Activated CD4-positive, alpha-beta T cell treated with anti-CD3 and anti-CD28 coated beads, Interleukin-2, amount 50 U/mL, for 4 hours (primary cell): ENCODE measurements around the gene TGFBR3.

Source experiments
- DNase-seq, 2 experiments: peaks; one replicate each; pipeline ENCODE4 v3.0.0-alpha.2; 2020

TGFBR3 gene

GRCh38 chr1:91885716-91886506, at the start of gene TGFBR3:
Gene TGFBR3, minus strand, starts transcription at chr1:91886151. Its CDS starts 24,620 bp downstream, at chr1:91861531.
- peak; percentile 69 to 73 for DNase-seq

- DNase-seq: no peak
Observed at GRCh38 chr1:91929250-91929649, 43.3 kb upstream of the TGFBR3 start.

DNA sequence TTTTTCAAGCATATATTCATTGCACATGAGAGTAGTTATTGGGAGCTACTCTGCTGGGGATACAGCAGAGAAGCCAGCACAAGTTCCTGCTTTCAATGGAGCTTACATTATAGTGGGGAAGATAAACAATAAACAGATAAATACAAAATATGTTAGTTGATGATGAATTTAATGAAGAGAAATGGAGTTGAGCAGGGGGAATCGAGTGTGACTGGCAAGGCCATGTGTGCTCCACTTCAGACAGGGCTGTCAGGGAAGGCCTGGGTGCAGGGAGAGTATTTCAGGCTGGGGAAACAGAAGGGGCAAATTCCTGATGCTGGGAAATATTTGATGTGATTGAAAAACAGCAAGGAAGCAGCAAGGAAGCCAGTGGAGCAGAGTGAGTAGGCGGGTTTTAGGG, 42.1 kb upstream of the TGFBR3 start:
- no peak for DNase-seq

DNA sequence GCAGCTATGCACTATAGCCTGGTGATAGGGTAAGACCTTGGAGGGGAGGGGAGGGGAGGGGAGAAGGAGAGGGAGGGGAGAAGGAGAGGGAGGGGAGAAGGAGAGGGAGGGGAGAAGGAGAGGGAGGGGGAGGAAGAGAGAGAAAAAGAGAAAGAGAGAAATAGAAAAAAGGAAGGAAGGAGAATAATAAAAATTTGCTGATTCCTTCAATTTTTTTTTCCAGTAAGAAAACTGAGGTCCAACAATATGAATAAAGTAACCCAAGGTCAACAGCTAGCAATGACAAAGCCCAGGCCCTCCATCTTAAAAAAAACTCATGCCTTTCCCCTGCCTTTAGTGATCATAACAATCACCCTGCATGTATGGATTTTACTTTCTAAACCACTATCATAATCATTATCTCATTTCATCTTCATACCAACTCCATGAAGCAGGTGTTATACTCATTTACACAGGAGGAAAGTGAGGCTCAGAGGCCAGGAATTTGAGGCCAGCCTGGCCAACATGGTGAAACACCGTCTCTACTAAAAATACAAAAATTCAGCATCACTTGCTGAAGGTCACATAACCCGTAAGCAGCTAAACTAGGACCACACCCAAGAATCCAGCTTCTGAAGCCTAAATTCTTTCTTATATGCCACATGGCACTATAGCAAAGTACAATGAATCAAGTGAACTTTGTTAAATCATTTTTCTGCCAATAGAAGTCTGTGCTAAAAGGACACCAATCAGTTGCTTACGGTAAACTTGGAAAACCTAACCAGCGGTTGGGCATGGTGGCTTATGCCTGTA, 39.9 kb upstream of the TGFBR3 start:
- no peak for DNase-seq

DNA sequence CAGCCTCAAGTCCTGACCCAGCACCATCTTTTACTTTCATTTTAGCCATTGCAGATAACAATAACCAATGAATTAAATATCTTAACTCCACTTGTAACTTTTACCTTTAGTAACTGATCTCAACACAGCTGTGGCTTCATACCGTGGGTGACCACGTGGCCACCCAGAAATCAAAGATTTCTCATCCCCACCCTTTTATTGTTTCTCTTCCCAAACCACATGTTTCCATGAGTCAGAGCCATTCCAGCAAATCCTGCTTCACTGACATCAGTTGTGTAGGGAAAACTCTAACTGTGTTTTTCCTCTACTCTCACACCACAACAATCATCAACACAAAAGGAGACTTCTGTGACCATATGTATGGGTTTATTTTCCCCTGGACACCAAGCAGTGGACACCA, 38.2 kb upstream of the TGFBR3 start:
- DNase-seq: no peak

GRCh38 chr1:91919962-91920361, 34.0 kb upstream of the TGFBR3 start:
- no peak for DNase-seq

DNA sequence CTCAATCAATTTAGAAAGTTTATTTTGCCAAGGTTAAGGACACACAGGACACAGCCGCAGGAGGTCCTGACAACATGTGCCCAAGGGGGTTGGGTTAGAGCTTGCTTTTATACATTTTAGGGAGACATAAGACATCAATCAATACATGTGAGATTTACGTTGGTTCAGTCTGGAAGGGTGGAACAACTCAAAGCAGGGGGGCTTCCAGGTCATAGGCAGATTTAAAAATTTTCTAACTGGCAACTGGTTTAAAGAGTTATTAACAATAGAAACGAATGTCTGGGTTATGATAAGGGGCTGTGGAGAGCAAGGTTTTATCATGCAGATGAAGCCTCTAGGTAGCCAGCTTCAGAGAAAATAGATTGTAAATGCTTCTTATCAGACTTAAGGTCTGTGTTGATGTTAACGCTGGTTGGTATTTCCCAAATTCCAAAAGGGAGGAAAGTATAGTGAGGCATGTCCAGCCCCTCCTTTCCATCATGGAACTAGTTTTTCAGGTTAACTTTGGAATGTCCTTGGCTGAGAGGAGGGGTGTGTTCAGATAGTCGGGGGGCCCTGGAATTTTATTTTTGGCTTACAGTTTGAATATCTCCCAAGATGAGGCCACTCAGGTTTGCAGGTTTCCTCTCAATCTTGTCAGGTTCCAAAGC, 31.0 kb upstream of the TGFBR3 start:
- no peak for DNase-seq

DNA sequence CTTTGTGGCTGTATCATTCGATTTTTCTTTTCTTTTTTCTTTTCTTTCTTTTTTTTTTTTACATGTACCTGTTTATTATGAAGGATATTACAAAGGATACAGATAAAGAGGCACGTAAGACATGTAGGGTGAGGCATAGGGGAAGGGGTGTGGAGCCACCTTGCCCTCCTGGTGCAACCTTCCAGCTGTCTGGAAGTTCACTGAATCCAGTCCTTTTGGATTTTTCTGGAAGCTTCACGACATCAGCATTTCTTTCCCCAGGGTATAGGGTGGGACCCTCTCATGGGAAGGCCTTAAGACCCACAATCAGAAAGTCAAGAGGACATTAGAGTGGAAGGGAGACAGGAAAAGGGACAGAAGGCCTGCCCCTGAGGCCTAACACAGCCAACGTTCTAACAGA, 30.1 kb upstream of the TGFBR3 start:
- no peak for DNase-seq

DNA sequence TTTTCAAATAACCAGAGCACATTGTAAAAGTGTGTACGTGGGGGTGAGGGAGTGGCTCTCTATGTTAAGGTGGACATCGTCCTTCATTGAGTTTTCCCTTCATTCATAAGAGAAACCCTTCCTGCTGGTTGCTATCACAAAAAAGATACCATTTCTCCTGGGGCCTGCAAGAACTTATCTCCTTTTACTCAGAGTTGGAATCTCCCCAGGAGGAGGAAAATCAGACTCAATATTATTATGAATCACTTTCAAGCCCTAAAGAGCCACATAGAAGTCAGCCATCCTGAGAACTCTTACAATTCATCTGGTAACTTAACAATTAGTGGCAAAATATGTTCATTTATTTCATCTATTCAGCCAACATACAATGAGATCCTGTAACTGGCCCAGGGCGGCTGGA, 27.1 kb upstream of the TGFBR3 start:
- no peak for DNase-seq

- no peak for DNase-seq
Observed at GRCh38 chr1:91912266-91912665, 26.3 kb upstream of the TGFBR3 start.

DNA sequence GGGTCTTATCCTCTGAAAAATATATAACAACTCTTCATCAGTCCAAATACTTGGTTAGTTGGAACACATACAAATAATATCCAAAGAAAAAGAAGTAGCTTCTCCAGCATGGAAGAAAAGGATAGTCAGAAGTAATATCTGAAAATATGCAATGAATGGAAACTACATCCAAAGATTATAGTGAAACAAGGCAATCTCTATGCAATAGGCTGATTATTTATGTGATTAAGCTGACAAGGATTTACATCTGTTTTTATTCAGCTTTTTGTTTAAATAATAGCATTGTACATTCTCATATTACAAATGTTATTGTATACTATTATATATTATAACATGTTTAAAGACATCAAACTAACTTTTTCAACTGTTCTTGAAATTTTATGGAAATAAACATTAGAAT, 15.3 kb upstream of the TGFBR3 start:
- no peak for DNase-seq

DNA sequence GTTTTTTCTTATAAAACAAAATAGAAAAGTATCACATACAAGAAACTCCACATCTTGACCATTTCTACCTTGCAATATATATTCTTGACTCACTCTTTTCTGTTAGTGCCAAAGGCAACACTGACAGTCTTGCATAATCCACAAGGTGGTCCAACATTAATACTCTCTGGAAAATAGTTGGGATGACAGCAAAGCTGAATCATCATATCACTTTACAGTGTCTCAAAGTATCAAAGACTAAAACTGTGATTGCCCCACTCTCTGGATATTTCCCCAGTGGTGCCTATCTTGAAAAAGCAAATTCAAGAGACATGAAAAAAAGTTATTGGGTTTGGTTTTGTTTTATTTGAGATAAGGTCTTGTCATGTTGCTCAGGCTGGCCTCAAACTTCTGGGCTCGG, 14.6 kb upstream of the TGFBR3 start:
- DNase-seq: no peak

- no peak for DNase-seq
Observed at GRCh38 chr1:91897016-91897415, 11.1 kb upstream of the TGFBR3 start.

DNA sequence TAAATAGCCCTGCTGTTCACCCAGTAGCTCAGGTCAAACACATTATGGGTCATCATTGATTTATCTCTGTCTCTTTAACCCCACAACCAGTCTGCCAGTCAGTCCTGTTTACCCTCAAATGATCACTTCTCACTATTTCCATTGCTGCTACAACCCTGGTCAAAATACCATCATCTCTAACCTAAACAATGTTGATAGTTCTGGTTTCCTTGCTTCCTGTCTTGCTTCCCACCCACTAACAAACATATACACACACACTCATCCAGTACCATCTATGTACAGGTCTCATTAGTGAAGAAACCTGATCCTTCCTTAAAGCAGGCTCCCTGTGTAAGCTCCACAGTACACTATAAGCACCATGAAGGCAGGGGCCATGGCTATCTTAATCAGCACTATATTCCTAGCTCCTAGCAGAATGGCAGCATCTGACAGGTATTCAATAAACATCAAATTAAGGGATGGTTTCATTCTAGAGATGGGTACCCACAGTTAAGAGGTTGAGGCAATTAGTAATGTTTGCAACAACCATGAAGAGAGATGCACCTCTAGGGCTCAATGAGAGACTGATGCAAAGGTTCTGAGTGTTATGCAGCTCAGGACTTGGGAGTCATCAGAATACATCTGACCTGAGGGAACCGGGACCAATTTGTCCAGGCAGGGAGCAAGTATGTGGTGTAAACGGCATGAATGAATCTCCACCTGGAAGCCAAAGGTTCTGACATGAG, 10.0 kb upstream of the TGFBR3 start:
- no peak for DNase-seq

- DNase-seq: no peak
Observed at GRCh38 chr1:91894036-91894761, 8.2 kb upstream of the TGFBR3 start.

- DNase-seq: no peak
Observed at GRCh38 chr1:91891969-91892368, 6.0 kb upstream of the TGFBR3 start.

DNA sequence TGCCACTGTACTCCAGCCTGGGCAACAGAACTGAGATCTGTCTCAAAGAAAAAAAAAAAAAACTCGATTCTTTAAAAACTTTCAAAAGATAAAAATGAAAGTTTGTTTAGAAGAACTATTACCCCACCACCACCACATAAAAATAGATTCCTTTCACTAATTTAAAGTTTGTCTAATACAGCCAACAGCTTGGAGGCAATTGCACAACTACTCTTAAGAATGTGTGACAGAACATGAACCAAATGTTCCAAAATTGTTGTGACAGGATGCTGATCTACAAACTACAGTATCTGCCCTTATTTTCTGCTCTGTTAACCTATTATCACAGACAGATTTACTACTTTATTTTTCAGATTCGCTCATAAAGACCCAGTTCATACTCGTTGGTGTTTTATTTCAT, 5.5 kb upstream of the TGFBR3 start:
- no peak for DNase-seq

DNA sequence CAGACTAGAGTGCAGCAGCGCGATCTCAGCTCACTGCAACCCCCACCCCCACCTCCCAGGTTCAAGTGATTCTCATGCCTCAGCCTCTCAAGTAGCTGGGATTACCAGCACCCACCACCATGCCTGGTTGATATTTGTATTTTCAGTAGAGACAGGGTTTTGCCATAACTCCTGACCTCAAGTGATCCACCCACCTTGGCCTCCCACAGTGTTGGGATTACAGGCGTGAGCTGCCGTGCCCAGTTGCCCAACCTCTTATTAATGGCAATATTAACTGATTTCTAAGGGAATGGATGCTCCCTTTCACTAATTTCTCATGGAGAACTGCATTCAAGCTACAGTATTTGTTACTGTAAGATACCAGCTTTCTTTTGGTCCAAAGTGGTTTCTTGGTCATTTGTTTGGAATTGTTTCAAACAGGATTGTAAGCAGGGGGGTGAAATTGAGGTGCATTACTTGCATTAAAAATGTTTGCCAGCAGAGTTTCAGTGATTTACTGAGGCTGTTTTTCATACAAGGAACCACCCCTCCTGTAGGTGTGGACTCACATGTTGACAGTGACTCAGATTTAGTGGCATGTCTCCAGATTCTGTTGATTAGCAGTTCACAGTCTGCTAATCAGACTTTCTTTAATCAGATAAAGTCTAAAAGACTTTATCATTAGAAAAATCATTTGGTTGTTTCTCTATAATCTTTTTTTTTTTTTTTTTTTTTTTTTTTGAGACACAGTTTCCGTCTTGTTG, 3.9 kb upstream of the TGFBR3 start:
- no peak for DNase-seq

DNA sequence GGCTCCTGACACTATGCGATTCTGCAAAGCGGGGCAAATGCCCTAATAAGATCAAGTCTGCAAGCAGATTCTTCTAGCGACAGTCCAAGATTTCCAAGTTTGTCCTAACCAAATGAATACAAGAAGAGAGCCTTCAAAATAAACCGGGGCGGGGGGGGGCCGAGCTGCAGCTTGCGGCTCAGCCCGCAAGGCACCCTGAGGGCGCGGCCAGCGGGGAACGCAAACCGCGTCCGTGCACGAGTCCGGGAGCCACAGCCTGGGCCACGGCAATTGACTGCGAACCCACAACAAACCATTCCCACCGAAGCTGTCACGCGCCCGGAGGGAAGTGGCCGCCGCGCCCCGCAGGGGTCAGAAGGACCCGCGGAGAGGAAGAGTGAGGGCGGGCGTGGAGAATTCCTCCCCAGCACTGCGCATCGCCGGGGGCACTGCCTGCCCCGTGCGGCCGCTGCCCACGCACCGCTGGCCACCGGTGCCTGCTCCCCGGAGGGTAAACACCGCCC, 687 bp downstream of the TGFBR3 start:
- DNase-seq: no peak

- DNase-seq: peak in 1 of 2 experiments; percentile 13
Observed at GRCh38 chr1:91884459-91885212, 1.3 kb downstream of the TGFBR3 start.

DNA sequence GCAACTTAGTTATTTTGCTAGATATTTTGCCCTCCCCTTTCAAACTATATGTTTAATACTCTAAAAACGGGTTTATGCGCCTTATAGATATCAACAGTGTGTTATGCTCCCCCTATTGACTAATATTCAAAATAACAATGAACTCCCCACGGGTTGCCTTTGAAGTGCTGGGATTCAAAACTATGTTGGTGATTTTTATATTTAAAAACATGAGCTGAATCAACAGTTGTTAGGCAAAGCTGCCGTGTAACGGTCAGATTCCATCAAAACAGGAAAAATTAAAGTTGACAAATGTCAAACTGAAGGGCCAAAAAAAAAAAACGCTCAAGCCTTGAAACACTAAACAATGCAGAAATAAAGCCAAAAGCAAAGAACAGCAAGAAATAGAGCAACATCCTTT, 2.5 kb downstream of the TGFBR3 start:
- no peak for DNase-seq
